ENCODE data around the gene PLXNA1.

The PLXNA1 gene

DNA sequence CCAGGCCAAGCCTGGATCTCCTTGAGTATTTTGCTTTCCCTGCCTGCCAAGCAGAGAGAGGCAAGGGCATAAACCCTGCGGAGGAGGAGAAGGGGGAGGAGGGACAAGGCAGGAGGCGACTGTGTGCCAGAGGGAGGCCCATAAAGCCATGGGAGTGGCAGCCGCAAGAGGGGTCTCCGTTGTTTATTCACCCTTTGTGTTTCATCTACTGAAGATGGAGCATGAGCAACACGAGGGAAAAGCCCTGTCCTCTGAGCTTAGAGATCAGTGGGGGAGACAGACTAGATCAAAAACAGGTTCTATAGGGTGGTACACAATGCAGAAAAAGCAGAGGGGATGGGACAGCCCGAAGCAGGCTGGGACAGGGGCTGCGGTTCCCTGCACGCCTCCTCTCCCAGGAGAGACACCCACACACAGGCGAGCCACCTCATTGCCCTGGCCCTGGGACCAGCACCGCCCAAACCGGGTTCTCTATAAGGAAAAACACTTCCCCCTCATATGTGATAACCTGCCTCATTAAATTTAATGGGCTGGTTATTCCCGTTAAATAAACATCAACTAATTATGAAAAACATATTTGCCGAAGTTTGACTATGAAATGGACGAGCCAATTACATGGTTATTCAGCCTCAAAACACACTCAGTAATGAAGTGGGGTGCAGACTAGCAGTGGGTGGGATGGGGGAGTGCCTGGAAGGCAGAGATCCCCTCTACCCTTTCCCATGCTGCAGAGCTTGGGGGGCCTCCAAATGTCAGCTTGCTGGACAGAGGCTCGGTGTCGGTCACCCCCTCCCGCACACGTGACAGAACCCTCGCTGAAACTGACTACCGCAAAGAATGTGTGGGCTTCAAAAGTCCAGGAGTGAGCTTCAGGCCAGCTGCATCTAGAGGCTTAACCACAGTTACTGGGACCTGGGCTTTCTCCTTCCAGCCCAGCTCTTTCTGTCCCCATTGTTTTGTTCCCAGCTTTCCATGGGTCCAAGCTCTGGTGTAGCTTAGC, 14.2 kb upstream of the PLXNA1 start:
- no peak for FAIRE-seq

DNA sequence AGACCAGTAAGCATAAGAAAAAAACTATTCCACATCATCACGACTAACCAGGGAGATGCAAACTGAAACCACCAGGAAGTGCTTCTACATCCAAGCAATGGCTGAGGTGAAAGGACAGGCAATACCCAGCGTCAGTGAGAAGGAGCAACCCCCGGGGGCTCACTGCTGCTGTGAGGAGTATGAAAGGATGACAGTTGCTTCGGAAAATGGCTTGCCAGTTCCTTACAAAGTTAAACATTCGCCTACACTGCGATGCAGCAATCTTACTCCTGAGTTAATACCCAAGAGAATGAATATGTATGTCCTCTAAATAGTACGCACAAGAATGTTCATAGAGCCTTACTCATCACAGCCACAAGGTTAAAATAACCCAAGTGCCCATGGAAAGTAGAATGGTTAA, 13.3 kb upstream of the PLXNA1 start:
- no peak for FAIRE-seq

DNA sequence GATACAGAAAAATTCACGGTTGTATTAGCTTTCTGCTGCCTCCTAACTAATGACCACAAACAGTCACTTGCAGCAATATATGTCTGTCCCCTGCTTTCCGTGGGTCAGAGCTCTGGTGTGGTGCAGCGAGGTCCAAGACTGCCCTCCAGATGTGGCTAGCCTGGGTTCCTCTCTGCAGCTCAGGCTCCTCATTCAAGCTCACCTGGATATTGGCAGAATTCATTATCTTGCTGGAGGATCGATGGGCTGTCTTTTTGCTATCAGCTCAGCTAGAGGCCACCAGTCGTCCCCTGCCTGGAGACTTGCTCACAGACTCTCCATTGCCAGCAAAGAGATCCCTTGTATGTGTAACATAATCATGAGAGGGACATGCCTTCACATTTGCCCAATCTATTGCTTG, 12.8 kb upstream of the PLXNA1 start:
- no peak for FAIRE-seq

DNA sequence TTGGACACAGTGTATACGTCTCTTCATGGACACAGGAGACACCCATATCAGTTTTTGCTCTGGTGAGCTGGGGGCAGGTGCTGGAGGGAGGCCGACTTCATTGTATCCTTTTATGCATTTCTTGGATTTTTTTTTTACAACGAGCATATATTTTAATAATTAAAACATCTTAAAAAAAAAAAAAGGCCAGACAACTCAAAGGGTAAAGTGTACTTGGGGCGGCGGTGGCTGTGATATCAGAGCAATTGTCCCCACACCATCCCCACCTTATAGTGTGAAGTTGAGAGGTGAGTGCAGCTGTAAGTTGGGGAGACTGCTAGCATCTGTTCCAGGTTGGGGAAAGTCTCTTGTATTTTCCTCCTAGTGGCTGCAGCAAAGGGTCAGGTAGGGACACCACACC, 12.0 kb upstream of the PLXNA1 start:
- FAIRE-seq: no peak

DNA sequence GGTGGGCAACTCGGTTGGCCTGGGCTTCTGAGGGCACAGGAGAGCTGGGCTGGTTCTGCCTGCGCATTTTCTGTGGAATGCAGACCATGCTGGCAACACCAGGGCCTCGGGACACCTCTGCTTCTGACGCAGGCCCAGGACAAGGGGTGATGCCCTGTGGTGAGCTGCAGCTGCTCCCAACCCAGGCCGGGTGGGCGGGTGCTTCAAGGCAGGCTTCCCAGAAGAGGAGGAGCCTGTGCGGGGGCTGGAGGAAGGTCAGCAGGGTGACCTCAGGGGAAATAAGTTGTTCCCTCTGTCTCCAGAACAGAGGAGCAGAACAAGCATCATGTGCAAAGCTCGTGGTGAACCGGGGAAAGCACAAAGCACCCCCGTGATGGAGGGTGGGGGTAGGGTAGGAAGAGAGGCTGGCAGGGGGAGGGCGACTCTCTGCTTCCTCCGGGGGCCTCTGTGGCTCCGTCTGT, 11.0 kb upstream of the PLXNA1 start:
- no peak for FAIRE-seq

DNA sequence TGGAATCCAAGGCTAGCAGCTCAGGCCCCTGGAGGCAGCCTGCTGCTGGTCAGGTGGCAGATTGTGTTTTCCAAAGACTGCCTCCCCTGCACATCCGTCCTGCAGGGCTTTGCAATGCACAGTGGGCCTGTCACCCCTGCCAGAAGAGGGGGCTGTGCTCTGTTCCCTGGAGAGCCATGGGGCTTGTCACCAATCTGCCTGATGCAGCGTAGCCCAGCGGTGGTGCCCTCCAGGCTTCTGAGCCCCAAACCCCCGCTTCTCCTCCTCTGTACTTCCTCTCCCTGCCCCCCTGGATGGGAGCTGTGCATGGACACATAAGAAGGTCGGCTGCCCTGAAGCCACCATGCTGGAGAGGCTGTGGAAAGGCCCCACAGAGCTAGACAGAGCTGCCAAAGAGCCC, 10.0 kb upstream of the PLXNA1 start:
- FAIRE-seq: no peak

DNA sequence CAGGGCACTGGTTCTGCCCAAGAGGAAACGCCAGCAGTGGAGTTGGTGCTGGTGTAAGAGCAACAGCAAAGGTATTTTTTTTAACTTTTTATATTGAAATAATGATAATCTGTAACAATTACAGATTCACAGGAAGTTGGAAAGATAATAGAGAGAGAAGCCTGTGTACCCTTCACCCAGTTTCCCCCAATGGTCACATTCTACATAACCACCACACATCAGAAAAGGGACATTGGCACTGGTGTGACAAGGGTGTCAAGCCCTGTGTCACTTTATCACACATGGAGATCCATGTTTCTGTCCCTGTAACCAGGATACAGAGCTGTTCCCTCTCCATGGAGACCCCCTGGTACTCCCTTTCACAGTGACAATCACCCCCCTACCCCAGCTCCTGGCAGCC, 9.1 kb upstream of the PLXNA1 start:
- FAIRE-seq: no peak

DNA sequence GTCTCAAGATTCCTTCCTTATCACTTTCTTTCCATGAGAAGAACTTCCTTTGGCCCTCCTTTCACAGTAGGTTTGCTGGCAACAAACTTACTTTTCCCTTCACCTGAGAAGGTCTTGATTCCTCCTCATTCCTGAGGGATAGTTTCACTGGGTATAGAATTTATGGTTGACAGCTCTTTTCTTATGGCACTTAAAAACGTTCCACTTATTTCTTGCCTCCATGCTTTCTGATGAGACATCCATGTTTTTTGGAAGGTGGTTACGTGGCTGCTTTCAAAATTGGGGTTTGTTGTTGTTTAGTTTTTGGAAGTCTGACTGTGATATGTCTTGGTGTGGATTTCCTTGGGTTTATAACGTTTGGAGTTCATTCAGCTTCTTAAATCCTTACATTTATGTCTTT, 8.2 kb upstream of the PLXNA1 start:
- FAIRE-seq: no peak

DNA sequence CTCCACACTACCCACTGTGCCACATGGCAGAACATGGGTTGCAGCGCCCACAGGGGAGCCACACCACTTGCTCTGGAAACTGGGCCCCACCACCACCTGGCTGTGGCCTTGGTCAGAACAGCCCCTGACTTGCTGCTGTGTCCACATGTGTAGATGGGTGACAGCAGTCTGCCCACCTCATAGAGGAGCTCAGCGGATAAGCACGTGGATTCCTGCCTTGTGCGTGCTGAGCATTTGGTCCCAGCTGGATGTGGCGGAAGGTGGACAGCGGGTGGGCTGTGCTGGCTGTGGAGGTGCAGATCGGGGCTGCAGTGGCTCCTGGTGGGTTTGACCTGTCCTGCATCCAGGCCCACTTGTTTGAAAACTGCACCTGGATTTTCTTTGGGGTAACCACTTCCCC, 6.0 kb upstream of the PLXNA1 start:
- no peak for FAIRE-seq

DNA sequence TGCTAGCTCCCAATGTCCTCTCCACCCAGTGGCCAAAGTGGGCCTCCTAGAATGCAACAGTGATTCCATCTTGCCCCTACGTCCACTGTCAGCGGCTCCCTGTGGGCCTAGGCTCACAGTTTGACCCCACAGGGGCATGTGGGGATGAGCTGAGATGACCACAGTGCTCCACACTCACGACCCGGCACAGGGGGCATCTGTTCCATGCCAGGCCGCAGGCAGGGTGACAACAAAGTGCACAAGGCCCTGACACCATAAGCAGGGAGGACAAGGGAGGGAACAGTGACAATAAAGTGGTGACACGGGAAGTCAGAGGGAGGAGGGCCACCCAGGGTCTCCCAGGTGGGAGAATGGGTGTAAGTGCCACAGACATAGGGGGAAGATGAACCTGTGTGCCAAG, 5.1 kb upstream of the PLXNA1 start:
- no peak for FAIRE-seq

DNA sequence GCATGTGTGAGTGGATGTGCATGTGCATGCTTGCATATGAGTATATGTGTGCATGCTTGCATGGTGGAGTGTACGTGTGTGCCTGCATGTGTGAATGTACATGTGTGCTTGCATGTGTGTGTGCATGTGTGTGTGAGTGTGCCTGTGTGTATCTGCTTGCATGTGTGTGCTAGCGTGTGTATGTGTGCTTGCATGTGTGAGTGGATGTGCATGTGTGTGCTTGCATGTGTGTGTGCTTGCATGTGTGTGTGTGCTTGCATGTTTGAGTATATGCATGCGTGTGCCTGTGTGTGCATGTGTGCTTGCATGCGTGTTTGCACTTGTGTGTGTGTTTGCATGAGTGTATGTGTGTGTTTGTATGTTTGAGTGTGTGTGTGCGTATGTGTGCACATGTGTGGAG, 4.6 kb upstream of the PLXNA1 start:
- no peak for FAIRE-seq

DNA sequence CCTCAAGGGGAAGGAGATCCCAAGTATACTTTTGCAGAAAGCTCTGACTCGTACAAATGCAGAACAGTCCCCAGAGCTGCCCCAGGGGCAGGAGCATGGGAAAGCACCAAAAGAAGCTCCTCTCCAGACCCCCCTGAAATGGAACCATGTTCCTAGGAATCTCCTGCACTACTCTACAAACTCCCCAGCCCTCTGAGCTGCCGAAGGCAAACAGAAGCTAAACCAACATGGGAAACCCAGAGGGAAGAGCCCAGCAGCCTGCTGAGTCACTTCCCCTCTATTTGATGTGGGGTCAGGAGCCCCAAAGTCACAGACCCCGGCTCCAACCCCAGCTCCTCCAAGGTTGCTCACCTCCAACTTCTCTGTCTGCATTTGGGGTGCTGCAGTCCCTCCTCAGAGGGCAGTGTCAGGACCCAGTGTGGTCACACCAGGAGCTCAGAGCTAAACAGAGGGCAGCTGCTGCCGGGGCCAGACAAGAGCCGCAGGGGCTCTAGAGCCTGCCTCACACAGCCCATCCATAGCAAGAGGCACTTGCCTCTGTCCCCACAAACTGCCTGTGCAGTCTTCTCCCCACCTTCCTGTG, 3.8 kb upstream of the PLXNA1 start:
- no peak for FAIRE-seq

DNA sequence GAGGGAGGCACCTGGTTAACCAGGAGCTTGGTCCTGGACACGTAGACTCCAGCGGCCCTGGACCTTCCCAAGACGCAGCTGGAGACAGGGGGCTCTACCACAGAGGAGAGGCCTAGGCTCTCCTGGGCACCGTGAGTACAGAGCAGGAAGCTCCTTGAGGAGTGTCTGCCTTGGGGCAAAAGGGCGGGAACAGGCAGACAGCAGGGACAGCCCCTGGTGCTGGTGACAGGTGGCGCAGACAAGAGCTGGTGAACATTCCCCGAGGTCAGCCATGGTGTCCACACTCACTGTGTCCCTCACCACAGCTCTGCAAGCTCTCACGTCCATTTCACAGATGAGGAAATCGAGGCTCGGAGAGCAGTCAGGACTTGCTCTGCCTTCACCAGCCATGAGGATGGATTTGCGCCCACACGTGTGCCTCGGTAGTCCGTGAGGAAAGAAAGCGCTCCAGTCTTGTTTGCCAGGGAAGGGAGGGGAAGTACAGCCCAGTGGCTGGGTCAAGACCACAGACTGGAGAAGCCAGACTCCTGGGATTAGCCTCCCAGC, 2.6 kb upstream of the PLXNA1 start:
- FAIRE-seq: no peak

DNA sequence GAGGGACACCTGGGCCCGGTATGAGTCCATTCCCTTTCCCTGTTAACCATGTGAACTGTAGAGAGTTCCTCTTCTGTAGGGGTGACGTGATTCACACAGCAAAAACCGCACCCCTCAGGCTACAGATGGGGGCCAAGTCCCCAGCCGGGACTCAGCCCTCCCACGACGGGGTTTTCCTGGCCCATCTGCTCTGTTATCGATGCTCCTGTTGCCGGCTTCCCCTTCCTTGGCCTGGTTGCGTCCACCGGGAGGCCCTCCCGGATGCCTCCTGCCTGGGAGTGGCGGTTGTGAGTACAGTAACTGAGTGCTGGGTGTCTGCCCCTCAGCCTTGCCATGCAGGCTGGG, 817 bp upstream of the PLXNA1 start:
- FAIRE-seq: no peak

DNA sequence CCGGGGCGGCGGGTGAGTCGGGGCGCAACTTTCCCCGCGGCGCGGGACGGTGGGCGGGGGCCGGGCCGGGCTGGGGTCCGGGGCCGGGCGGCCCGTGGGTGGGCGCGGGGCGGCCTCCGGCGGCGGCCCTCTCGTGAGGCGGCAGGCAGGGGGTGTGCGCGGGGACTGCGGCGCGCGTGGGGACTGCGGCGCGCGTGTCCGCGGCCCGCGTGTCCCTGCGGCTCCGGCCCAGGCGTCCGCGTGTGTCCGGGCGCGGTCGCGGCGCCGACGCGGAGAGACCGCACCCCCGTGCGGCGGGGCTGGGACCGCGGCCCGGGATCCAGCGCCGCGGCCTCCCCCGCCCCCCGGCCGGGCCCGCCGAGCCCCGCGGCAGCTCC, 349 bp downstream of the PLXNA1 start:
- FAIRE-seq: no peak

DNA sequence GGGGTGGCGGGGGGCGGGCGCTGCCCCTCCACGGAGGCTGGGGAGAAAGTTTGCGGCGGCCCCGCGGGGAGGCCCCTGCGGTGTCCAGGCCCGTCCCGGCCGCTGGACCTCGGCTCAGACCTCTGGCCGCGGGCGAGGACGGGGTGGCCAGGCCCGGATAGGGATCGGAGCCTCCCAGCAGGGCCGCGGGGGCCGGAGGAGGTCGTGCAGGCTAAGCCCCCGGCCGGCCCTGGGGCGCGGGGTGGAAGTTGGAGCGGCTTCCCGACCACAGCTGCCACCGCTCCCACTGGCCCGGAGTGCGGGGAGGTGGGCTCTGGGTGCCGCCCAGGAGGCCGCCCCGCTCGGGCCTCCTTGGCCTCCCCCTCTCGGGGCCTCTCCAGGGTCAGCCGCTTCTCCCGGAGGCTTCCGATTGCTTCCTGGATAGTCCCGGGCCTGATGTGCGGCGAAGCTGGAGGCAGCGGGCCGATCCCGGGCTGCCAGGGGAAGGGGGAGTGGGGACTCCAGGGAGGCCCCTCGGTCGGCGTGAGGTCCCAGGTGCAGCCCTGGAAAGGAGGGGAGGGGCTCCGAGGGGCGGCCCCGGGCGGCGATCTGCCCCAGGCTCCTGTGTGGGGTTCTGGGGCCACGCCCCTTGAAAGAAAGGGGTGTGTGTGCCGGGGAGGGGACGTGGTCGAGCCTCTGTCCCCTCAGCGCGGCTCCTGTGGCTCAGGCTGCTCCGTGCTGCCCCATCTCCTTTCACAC, 907 bp downstream of the PLXNA1 start:
- no peak for FAIRE-seq

DNA sequence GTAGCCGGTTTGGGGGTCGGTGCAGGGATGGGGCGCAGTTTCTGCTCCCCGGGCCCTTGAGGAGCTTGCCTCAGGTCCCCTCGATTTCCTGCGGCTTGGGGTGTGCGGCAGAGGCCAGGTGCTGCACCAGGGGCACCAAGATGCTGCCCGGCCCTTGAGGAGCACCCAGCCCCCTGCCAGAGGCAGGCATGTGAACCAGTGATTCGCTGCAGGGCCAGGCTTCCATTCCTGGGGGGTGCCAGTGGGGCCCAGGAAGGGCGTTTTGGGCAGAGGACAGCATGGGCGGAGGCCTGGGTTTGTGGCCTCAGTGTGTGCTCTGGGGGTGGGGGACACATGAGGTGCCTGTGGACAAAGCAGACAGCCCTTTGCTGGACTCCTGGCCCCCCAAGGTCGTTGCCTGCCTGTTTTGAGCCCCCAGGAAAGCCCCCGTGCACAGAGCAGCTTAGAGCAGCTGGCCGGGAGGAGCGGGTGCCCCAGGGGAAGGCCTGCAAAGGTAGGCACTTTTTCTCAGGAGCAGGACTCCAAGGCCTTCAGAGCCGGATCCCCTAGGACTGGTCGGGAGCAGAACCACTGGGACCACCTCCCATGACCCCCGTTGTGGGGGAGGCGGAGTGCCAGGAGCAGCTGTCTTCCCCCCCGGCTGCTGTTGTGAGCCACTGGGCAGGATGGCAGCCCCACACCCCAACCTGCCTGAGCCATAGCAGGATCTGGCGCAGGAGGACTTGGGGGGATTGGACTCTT, 1.6 kb downstream of the PLXNA1 start:
- no peak for FAIRE-seq

DNA sequence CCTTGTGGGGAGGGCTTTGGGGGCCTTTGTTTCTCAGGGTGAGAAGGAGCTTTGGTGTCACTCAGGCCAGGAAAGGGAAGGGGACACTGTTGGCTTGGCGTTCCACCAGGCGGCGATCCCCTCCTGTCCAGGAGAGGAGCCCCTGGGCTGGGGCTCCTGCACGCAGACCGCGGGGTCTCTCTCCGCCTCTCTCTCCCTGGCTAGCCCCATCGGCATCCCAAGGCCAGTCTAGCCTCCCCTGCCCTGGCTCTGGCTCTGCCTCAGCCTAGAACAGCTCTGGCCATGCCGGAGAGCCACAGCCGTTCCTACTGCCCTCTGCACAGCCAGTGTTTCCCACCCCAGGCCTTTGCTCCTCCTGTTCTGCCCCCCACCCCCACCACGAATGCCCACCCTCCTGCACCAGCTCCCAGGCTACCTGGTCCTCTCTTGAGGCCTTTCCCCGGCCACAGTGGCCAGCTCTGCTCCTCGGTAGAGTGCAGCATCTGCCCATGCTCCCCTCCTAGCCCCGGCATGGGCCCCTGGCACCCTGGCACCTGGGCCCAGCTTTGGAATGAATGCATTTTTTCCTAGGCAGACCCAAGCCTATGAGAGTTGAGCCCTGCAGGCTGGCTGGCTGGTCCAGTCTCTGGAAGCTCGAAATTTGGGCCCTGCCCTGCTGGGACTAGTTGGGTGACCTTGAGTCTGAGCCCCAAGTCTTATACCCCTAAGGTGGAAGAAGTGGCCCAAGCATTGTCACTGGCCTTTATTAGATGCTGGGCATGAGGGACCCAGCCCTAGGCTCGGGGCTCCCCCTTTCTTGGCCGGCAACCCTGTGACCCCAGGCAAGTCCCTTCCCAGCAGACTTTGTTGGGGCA, 2.4 kb downstream of the PLXNA1 start:
- FAIRE-seq: no peak

DNA sequence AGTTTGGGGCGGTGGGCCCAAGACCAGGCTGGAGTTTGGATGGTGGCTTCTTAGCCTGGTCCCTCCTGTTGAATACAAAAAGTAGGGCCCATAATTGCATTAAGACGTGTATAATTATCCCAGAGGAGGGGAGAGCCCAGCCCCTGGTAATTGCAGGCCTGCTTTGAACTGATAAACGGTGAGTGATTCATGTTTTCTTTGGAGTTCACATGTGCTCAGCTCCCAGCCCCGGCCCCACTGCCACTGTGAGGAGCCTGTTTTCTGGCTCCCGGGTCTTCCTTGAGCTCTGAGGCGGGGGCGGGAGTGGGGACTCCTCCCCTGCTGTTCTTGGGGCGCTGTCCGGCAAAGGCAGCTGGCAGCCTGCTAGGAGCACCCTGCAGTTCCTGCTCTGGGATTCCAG, 3.1 kb downstream of the PLXNA1 start:
- FAIRE-seq: no peak

DNA sequence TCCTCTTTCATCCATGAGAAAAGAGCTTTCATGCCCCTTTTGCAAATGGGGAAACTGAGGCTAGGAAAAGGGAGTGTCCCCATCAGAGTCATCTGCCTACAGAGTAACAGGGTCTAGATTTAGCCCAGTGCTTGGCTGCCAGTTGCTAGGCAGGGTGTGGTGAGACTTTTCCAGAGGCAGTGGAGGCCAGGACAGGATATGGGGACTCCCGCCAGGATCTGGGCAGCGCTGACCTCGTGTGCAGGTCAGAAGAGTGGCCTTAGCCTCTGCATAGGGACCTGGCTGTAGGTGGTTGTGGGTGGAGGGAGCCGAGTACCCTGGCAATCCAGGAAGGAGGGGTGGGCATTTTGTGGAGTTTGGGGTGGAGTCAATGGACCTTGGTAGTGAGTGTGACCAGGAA, 4.2 kb downstream of the PLXNA1 start:
- FAIRE-seq: no peak

DNA sequence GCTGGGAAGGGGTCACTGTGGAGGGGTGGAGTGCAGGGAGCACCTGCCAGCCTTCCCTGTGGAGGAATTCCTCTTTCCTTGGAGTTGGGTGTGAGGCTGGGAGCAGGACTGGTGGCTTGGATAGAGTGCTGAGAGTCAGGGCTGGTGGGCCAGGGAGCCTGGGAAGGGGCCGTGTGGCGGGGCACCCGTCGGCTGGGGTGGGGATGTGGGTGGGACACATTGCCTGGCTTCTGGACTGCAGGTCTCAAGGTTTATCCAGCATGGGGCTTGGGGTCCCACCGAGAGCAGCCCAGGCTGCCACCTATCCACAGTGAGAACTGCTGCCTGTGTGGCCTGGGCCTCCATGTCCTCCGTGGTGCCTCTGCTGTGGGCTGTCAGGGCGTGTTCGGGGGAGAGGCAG, 4.7 kb downstream of the PLXNA1 start:
- no peak for FAIRE-seq
